A673 (cell line): ENCODE data around the gene PDGFRB. TPM values are rescaled to one million over a fixed set of nuclear protein-coding genes. Genes with fewer than 3 reads are reported as not detected.

Source experiments
- BruUV-seq: library from RNA; stranded (reverse); fragments of 400-500 nt; replicated peaks from 2 replicates; lab custom pipeline; 2021; lab: Mats Ljungman, UMichigan
- CTCF ChIA-PET: fragments of 300-600 bp; sonication (Branson Sonifier 250); formaldehyde crosslinking; loops from one replicate; lab custom pipeline; 2022; ENCODE audit warnings: antibody characterized with exemption; lab: Charles Lee
- POLR2A ChIA-PET: fragments of 300-600 bp; sonication (Branson Sonifier 250); formaldehyde crosslinking; loops from one replicate; lab custom pipeline; 2022; ENCODE audit warnings: antibody characterized with exemption; ENCODE audit not compliant: low non-redundant PET; lab: Charles Lee
- DNase-seq: peaks from one replicate; pipeline ENCODE4 v3.0.0-alpha.2; 2015; ENCODE audit warnings: low spot score
- H3K27ac ChIP-seq: fragments of 200-600 bp; sonication (generic); 2 replicates; pipeline ENCODE4 v1.5.1; 2016; ENCODE audit warnings: mixed run types, low read depth, mild to moderate bottlenecking, mixed read lengths, antibody characterized with exemption, low read length; ENCODE audit not compliant: poor library complexity, severe bottlenecking
- H3K27me3 ChIP-seq: fragments of 200-600 bp; sonication (generic); replicated peaks from 2 replicates; pipeline ENCODE4 v1.6.1; 2017; ENCODE audit warnings: mixed run types, low read depth, mild to moderate bottlenecking, mixed read lengths, antibody characterized with exemption, low read length; ENCODE audit not compliant: insufficient read depth, poor library complexity
- H3K36me3 ChIP-seq: fragments of 200-600 bp; sonication (generic); 2 replicates; pipeline ENCODE4 v1.6.1; 2016; ENCODE audit warnings: mixed run types, mild to moderate bottlenecking, mixed read lengths, antibody characterized with exemption, low read length; ENCODE audit not compliant: insufficient read depth, poor library complexity, severe bottlenecking
- H3K4me1 ChIP-seq: fragments of 200-600 bp; sonication (generic); 2 replicates; pipeline ENCODE4 v1.6.1; 2017; ENCODE audit warnings: mixed run types, mild to moderate bottlenecking, mixed read lengths, antibody characterized with exemption, low read length; ENCODE audit not compliant: insufficient read depth, poor library complexity, severe bottlenecking
- H3K4me3 ChIP-seq: fragments of 200-600 bp; sonication (generic); 2 replicates; pipeline ENCODE4 v1.5.1; 2016; ENCODE audit warnings: low read depth, mixed run types, mild to moderate bottlenecking, mixed read lengths, low read length; ENCODE audit not compliant: poor library complexity, severe bottlenecking
- H3K9me3 ChIP-seq: fragments of 200-600 bp; sonication (generic); 2 replicates; pipeline ENCODE4 v1.6.1; 2016; ENCODE audit warnings: mixed run types, low read depth, mild to moderate bottlenecking, mixed read lengths, antibody characterized with exemption, low read length; ENCODE audit not compliant: poor library complexity, severe bottlenecking
- EZH2 ChIP-seq: fragments of 200-600 bp; sonication (generic); IDR thresholded peaks from 2 replicates; pipeline ENCODE4 v1.6.1; 2017; ENCODE audit warnings: borderline replicate concordance, low read depth, mild to moderate bottlenecking, mixed read lengths, antibody characterized with exemption, low read length; ENCODE audit not compliant: poor library complexity, severe bottlenecking
- intact Hi-C: fragments of 100-400 bp; cut with micrococcal nuclease; formaldehyde crosslinking; loops from one replicate; pipeline ENCODE4 v1.10.0; 2022; ENCODE audit not compliant: unreplicated experiment
- total RNA-seq: library from RNA; stranded (reverse); gene quantifications from 2 replicates; pipeline ENCODE4 v1.2.3, GENCODE V29; 2021
- TF ChIP-seq, protein P1 (sequence below): fragments of 300-800, 200-600 bp; sonication (generic); conservative IDR thresholded peaks from 2 replicates; pipeline ENCODE4 v1.5.1; 2017; ENCODE audit warnings: low read depth, mild to moderate bottlenecking, antibody characterized with exemption, low read length, moderate library complexity, mixed read lengths

The PDGFRB gene
- total RNA-seq, 1 experiment from 2014 or later: 25.9 TPM

DNA sequence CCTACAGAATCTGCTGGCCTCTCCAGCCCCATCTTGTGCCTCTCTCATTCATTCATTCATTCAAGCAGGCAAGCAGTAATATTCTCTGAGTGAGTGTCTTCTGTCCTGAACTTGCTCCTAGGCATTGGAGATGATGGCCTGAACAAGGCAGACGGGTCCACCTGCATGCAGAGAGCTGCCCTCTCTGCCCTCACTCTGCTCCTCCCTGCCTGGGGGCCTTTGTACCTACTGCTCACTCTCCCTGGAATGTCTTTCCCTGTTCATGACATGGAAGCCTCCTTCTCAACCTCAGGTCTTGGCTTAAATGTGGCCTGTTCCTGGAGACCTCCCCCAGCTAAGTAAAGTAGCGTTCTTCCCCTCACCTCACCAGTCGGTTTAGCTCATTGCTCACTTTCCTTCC is 17.5 kb upstream of the PDGFRB start:
- Histone ChIP-seq H3K4me3 (no peak overlapping the region), H3K27ac (no peak overlapping the region), H3K27me3 (no peaks in the 10 kb centered on the region), H3K9me3 (no peaks in the 10 kb centered on the region), H3K4me1 (no peaks in the 10 kb centered on the region), H3K36me3 (no peaks in the 10 kb centered on the region)
- ChIA-PET POLR2A (no interaction called here), CTCF (interaction anchor here (0.5 to 1.4 kb wide), 2 partner anchors 11 to 1212 kb away, joined by 4 read pairs; no protein-coding TSS in a partner anchor)
- no peak for DNase-seq
- no TSS peak for BruUV-seq
- no peak for TF ChIP-seq EZH2
- TF ChIP-seq, protein P1, sequence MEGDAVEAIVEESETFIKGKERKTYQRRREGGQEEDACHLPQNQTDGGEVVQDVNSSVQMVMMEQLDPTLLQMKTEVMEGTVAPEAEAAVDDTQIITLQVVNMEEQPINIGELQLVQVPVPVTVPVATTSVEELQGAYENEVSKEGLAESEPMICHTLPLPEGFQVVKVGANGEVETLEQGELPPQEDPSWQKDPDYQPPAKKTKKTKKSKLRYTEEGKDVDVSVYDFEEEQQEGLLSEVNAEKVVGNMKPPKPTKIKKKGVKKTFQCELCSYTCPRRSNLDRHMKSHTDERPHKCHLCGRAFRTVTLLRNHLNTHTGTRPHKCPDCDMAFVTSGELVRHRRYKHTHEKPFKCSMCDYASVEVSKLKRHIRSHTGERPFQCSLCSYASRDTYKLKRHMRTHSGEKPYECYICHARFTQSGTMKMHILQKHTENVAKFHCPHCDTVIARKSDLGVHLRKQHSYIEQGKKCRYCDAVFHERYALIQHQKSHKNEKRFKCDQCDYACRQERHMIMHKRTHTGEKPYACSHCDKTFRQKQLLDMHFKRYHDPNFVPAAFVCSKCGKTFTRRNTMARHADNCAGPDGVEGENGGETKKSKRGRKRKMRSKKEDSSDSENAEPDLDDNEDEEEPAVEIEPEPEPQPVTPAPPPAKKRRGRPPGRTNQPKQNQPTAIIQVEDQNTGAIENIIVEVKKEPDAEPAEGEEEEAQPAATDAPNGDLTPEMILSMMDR: no peak
- intact Hi-C loops: no loop called here

DNA sequence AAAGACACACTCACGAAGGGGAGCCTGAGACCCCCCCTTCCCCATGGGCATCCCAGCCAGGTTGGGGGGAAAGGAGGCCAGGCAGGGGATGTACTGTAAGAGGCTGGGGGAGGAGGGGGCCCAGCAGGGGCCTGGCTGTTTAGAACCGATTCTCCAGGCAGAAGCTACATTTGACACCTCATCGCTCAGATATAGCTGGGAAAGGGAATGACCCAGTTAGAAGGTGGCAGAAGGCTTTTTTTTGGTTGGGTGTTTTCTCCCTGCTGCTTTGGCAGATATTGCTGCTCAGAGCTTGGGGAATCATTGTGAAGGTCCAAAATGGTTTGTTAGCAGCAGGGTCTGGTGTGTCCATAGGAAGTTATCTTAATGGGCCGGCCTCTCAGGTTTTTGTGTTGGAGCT is 16.9 kb upstream of the PDGFRB start:
- Histone ChIP-seq H3K27ac (no peak overlapping the region), H3K4me3 (no peak overlapping the region), H3K27me3 (no peaks in the 10 kb centered on the region), H3K9me3 (no peaks in the 10 kb centered on the region), H3K36me3 (no peaks in the 10 kb centered on the region), H3K4me1 (no peaks in the 10 kb centered on the region)
- no TSS peak for BruUV-seq
- ChIA-PET POLR2A (no interaction called here), CTCF (interaction anchor here (0.5 kb wide), 1 partner anchor 1212 kb away, joined by 4 read pairs; no protein-coding TSS in a partner anchor)
- no peak for TF ChIP-seq EZH2
- TF ChIP-seq, protein P1: no peak
- intact Hi-C loops: no loop called here
- DNase-seq: no peak

DNA sequence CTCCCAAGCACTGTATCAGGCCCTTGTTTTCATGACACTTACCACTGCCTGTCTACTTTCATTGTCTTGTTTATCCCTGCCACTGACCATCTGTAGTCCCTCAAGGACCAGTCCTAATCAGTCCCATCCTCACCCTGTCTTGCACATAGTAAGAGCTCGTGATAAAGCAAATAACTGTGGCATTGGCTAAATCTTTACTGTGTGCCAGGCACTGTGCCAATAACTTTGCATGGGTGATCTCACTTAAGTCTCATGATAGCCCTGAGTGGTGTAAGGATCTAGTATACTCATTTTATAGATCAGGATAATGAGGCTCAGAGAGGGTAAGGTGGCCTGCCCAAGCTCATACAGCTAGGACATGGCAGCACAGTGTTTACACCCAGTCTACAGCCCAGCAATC is 16.5 kb upstream of the PDGFRB start:
- H3K4me1 ChIP-seq: no peaks in the 10 kb centered on the region
- H3K9me3 ChIP-seq: no peaks in the 10 kb centered on the region
- no peaks in the 10 kb centered on the region for H3K27me3 ChIP-seq
- no peak for DNase-seq
- no peaks in the 10 kb centered on the region for H3K36me3 ChIP-seq
- CTCF ChIA-PET: no interaction called here
- POLR2A ChIA-PET: interaction anchor here (0.5 kb wide), 1 partner anchor 53 kb away, joined by 5 read pairs; no protein-coding TSS in a partner anchor
- no TSS peak for BruUV-seq
- no peak overlapping the region for H3K27ac ChIP-seq
- TF ChIP-seq, protein P1: no peak
- no peak for TF ChIP-seq EZH2
- H3K4me3 ChIP-seq: no peak overlapping the region
- intact Hi-C loops: no loop called here
